SK-N-SH (cell line): Measurements from ENCODE around the gene SESN2.

ENCODE experiments used
- CTCF ChIP-seq: fragments of 200-600 bp; sonication (generic); IDR thresholded peaks from 2 replicates; pipeline ENCODE4 v1.6.1; 2017; ENCODE audit warnings: antibody characterized with exemption, mild to moderate bottlenecking, moderate library complexity
- EP300 ChIP-seq, 2 experiments: IDR thresholded peaks; 2 replicates each; pipeline versions ENCODE4 v1.4.0 to v1.6.1; 2012; ENCODE audit warnings: borderline replicate concordance in 1 of 2, low read depth in 1 of 2, low read length in 1 of 2
- GABPA ChIP-seq: IDR thresholded peaks from 2 replicates; pipeline ENCODE4 v1.4.0; 2012; ENCODE audit warnings: low read depth, mild to moderate bottlenecking
- GATA2 ChIP-seq: sonication (generic); formaldehyde crosslinking; IDR thresholded peaks from 2 replicates; pipeline ENCODE4 v1.5.0; 2020; ENCODE audit warnings: mild to moderate bottlenecking, missing genetic modification reagents
- MAX ChIP-seq: IDR thresholded peaks from 2 replicates; pipeline ENCODE4 v1.4.0; 2012; ENCODE audit warnings: low read depth
- MEF2A ChIP-seq: IDR thresholded peaks from 2 replicates; pipeline ENCODE4 v1.4.0; 2012; ENCODE audit warnings: low read depth, borderline replicate concordance
- PBX3 ChIP-seq: IDR thresholded peaks from 2 replicates; pipeline ENCODE4; 2012
- REST ChIP-seq: IDR thresholded peaks from 2 replicates; pipeline ENCODE4 v1.6.1; 2012; ENCODE audit warnings: mild to moderate bottlenecking, low read depth, low read length, moderate library complexity
- ZBTB33 ChIP-seq: IDR thresholded peaks from 2 replicates; pipeline ENCODE4 v1.4.0; 2012; ENCODE audit warnings: low read depth, borderline replicate concordance

- TF ChIP-seq CTCF: no peak
- TF ChIP-seq GABPA: no peak
- no peak for TF ChIP-seq REST
- no peak for TF ChIP-seq MAX
- no peak for TF ChIP-seq GATA2
- TF ChIP-seq EP300 (IDR thresholded peaks at IDR 0.05; ENCODE audit: borderline replicate concordance in 1 of 2, low read depth in 1 of 2, low read length in 1 of 2): no peak
- no peak for TF ChIP-seq MEF2A
- no peak for TF ChIP-seq ZBTB33
- TF ChIP-seq PBX3: no peak
These were observed 54.6 kb downstream of the SESN2 start for GRCh38 chr1:28313702-28314546.
